H1 (cell line): ENCODE measurements around the gene KEL. TPM values are rescaled to one million over a fixed set of nuclear protein-coding genes. Genes with fewer than 3 reads are reported as not detected.

Source experiments
- CEBPB ChIP-seq: IDR thresholded peaks from 2 replicates; pipeline ENCODE4 v1.6.1; 2012; ENCODE audit warnings: low read depth, low read length
- CHD7 ChIP-seq: fragments of 300-600 bp; sonication (generic); IDR thresholded peaks from 2 replicates; pipeline ENCODE4 v1.7.1; 2012; ENCODE audit warnings: low read length, moderate library complexity, mild to moderate bottlenecking, inconsistent platforms; ENCODE audit not compliant: insufficient replicate concordance
- CTCF ChIP-seq, 3 experiments: IDR thresholded peaks; 1 replicate in 2 of 3; 2 replicates in 1 of 3; pipeline versions ENCODE4 v1.5.1 to v1.6.1; 2011; ENCODE audit warnings: low read length in 3 of 3, mild to moderate bottlenecking in 3 of 3, inconsistent platforms in 2 of 3, low read depth in 1 of 3, moderate library complexity in 1 of 3; ENCODE audit not compliant: insufficient read depth in 1 of 3; ENCODE audit errors: control extremely low read depth in 1 of 3
- MAFK ChIP-seq: IDR thresholded peaks from 2 replicates; pipeline ENCODE4 v1.6.1; 2012; ENCODE audit warnings: low read depth, mild to moderate bottlenecking, improper control_type of control experiment, low read length
- RBBP5 ChIP-seq: IDR thresholded peaks from 2 replicates; pipeline ENCODE4 v1.7.1; 2012; ENCODE audit warnings: low read depth, mild to moderate bottlenecking, inconsistent platforms, low read length, moderate library complexity, borderline replicate concordance
- SP2 ChIP-seq: IDR thresholded peaks from 2 replicates; pipeline ENCODE4 v1.6.1; 2012; ENCODE audit warnings: mild to moderate bottlenecking, low read length, inconsistent platforms
- TBP ChIP-seq: IDR thresholded peaks from 2 replicates; pipeline ENCODE4 v1.6.1; 2011; ENCODE audit warnings: low read depth, low read length, improper control_type of control experiment
- TCF12 ChIP-seq: IDR thresholded peaks from 2 replicates; pipeline ENCODE4 v1.6.1; 2011; ENCODE audit warnings: low read depth, mild to moderate bottlenecking, low read length
- polyA plus RNA-seq, 7 experiments: library from polyadenylated mRNA; depleted of rRNA in 3 of 7; stranded (reverse) in 5 of 7; unstranded in 2 of 7; fragments of >200 nt in 5 of 7; fragments of 200-250 nt in 2 of 7; gene quantifications; 1 replicate in 5 of 7; 2 replicates in 1 of 7; 4 replicates in 1 of 7; pipeline versions ENCODE4 v1.2.1 to v1.2.3, GENCODE V29; 2011 to 2013; ENCODE audit warnings: missing spikeins in 2 of 7, mixed read lengths in 2 of 7
- total RNA-seq: library from RNA; stranded (reverse); fragmentation: NEBNext Ultra II Directional; extraction: Animal tissue kit (Norgen Biotek cat#: 25700); gene quantifications from 2 replicates; pipeline ENCODE4 v1.2.1, GENCODE V29; 2021

Gene KEL
- total and polyA plus RNA-seq, 2 of the 8 experiments (the other 6 are each of a cell fraction or from before 2014, with no cell fraction given), result 1.8 to 1.9 TPM

GRCh38 chr7:142945001-142945400, 17.2 kb downstream of the KEL start (continued):
- TF ChIP-seq CHD7, result no peak
- no peak for TF ChIP-seq TBP
- no peak for TF ChIP-seq RBBP5
- no peak for TF ChIP-seq SP2
- TF ChIP-seq CTCF (IDR thresholded peaks at IDR 0.05; ENCODE audit: control extremely low read depth in 1 of 3, insufficient read depth in 1 of 3, low read depth in 1 of 3, low read length in 3 of 3), result no peak
- TF ChIP-seq CEBPB, result no peak
- no peak for TF ChIP-seq TCF12
- no peak for TF ChIP-seq MAFK
